Posterior cingulate gyrus (tissue), 11 donors: Measurements from ENCODE around the gene ZNF536.
"Not testable (repeated sequence)": the region's sequence is repeated elsewhere in the genome, so short reads cannot be mapped to it uniquely, and the experiment has no call there.

Source experiments
- DNase-seq, 10 donors: peaks; one replicate each; pipeline versions ENCODE4 v3.0.0 to v3.0.0-alpha.2; 2020 to 2021; ENCODE audit warnings: mixed read lengths in 3 of 10
- intact Hi-C: fragments of 100-400 bp; cut with DNase I; formaldehyde crosslinking; loops from one replicate; pipeline ENCODE4 v1.15.1; 2023

ZNF536 gene

GRCh38 chr19:30455881-30456280 lies 83.7 kb downstream of the ZNF536 start:
- intact Hi-C loops, result no loop called here

GRCh38 chr19:30457484-30457883 lies 85.3 kb downstream of the ZNF536 start:
- no peak for DNase-seq
- intact Hi-C loops, result no loop called here

More at GRCh38 chr19:30455881-30456280, 83.7 kb downstream of the ZNF536 start:
- no peak for DNase-seq

- intact Hi-C loops, result no loop called here
- no peak for DNase-seq
Observed at GRCh38 chr19:30459859-30460258, 87.7 kb downstream of the ZNF536 start.

GRCh38 chr19:30464162-30464561 lies 92.0 kb downstream of the ZNF536 start:
- peak in 1 of 10 donors; percentile 30 for DNase-seq
- intact Hi-C loops, result no loop called here

- intact Hi-C loops, DNase-seq: not testable (repeated sequence)
Observed at GRCh38 chr19:30466598-30466997, 94.4 kb downstream of the ZNF536 start.

GRCh38 chr19:30467239-30467638 lies 95.1 kb downstream of the ZNF536 start:
- intact Hi-C loops, result no loop called here
- no peak for DNase-seq

- DNase-seq, result peak in 1 of 10 donors; percentile 41
- intact Hi-C loops, result no loop called here
Observed at GRCh38 chr19:30469774-30470173, 97.6 kb downstream of the ZNF536 start.

GRCh38 chr19:30471441-30471840 lies 99.3 kb downstream of the ZNF536 start:
- intact Hi-C loops, result no loop called here
- DNase-seq, result peak in 1 of 10 donors; percentile 31

- DNase-seq, result no peak
- intact Hi-C loops, result no loop called here
Observed at GRCh38 chr19:30473334-30473867, 101.2 kb downstream of the ZNF536 start.

- intact Hi-C loops, result no loop called here
- no peak for DNase-seq
Observed at GRCh38 chr19:30476997-30477396, 104.8 kb downstream of the ZNF536 start.

GRCh38 chr19:30479231-30479630 lies 107.0 kb downstream of the ZNF536 start:
- intact Hi-C loops, result no loop called here
- DNase-seq, result no peak

GRCh38 chr19:30480097-30480496 lies 107.9 kb downstream of the ZNF536 start:
- DNase-seq, result no peak
- intact Hi-C loops, result no loop called here

GRCh38 chr19:30481063-30481462 lies 108.9 kb downstream of the ZNF536 start:
- no peak for DNase-seq
- intact Hi-C loops, result no loop called here

GRCh38 chr19:30481823-30482222 lies 109.6 kb downstream of the ZNF536 start:
- DNase-seq, result no peak
- intact Hi-C loops, result no loop called here

GRCh38 chr19:30482956-30483355 lies 110.8 kb downstream of the ZNF536 start:
- DNase-seq, result no peak
- intact Hi-C loops, result no loop called here

GRCh38 chr19:30486250-30486649 lies 114.1 kb downstream of the ZNF536 start:
- DNase-seq, intact Hi-C loops: not testable (repeated sequence)

- intact Hi-C loops, result no loop called here
- no peak for DNase-seq
Observed at GRCh38 chr19:30487178-30487577, 115.0 kb downstream of the ZNF536 start.

GRCh38 chr19:30488191-30488590 lies 116.0 kb downstream of the ZNF536 start:
- intact Hi-C loops, result no loop called here
- no peak for DNase-seq

- intact Hi-C loops, result no loop called here
Observed at GRCh38 chr19:30490760-30491159, 118.6 kb downstream of the ZNF536 start.

GRCh38 chr19:30492586-30493270 lies 120.5 kb downstream of the ZNF536 start:
- no peak for DNase-seq
- intact Hi-C loops, result no loop called here

More at GRCh38 chr19:30490760-30491159, 118.6 kb downstream of the ZNF536 start:
- no peak for DNase-seq

GRCh38 chr19:30497034-30497433 lies 124.8 kb downstream of the ZNF536 start:
- DNase-seq, result no peak
- intact Hi-C loops, result no loop called here

- DNase-seq, intact Hi-C loops: not testable (repeated sequence)
Observed at GRCh38 chr19:30498085-30498484, 125.9 kb downstream of the ZNF536 start.
